ENCODE results near the gene CDKN2AIPNL. TPM values are rescaled to one million over a fixed set of nuclear protein-coding genes. Genes with fewer than 3 reads are reported as not detected.
"Not testable (repeated sequence)": the region's sequence is repeated elsewhere in the genome, so short reads cannot be mapped to it uniquely, and the experiment has no call there.

Gene CDKN2AIPNL
- total RNA-seq, 4 donors from 2014 or later, result 12.3 to 18.9 (median 15.1) TPM

GRCh38 chr5:134397196-134397595 lies 14.5 kb downstream of the CDKN2AIPNL start:
- WGBS, 2 donors, result 84 to 97% methylated on average over 2 of the region's 2 CpGs
- DNase-seq (ENCODE audit: low spot score in 2 of 2), result peak in 1 of 2 donors; percentile 46
- H3K4me3 ChIP-seq (ENCODE audit: low read depth, poor library complexity, severe bottlenecking), result no peak overlapping the region
- intact Hi-C loops (cut with DNase I; ENCODE audit: low total_unique reads), result no loop called here
- TF ChIP-seq CTCF (IDR thresholded peaks at IDR 0.05) (no peak), POLR2A (IDR thresholded peaks at IDR 0.05) (no peak)

- DNase-seq (ENCODE audit: low spot score in 2 of 2), result no peak
- WGBS, 2 donors, result 92% methylated on average over 4 of the region's 4 CpGs
- H3K4me3 ChIP-seq (ENCODE audit: low read depth, poor library complexity, severe bottlenecking), result no peak overlapping the region
- TF ChIP-seq POLR2A (IDR thresholded peaks at IDR 0.05) (no peak), CTCF (IDR thresholded peaks at IDR 0.05) (no peak)
- intact Hi-C loops (cut with DNase I; ENCODE audit: low total_unique reads), result no loop called here
Observed at GRCh38 chr5:134396274-134396673, 15.4 kb downstream of the CDKN2AIPNL start.

- peak in 1 of 2 donors; percentile 62 for DNase-seq (ENCODE audit: low spot score in 2 of 2)
- intact Hi-C loops (cut with DNase I; ENCODE audit: low total_unique reads), result no loop called here
- WGBS, 2 donors, result 92% methylated on average over 7 of the region's 7 CpGs
Observed at GRCh38 chr5:134394932-134395331, 16.7 kb downstream of the CDKN2AIPNL start.

GRCh38 chr5:134392301-134392700 lies 19.4 kb downstream of the CDKN2AIPNL start:
- intact Hi-C loops (cut with DNase I; ENCODE audit: low total_unique reads), result no loop called here

More at GRCh38 chr5:134394932-134395331, 16.7 kb downstream of the CDKN2AIPNL start:
- no peak for TF ChIP-seq CTCF (IDR thresholded peaks at IDR 0.05)
- H3K4me3 ChIP-seq (ENCODE audit: low read depth, poor library complexity, severe bottlenecking), result no peak overlapping the region

GRCh38 chr5:134387443-134387842 lies 24.2 kb downstream of the CDKN2AIPNL start:
- intact Hi-C loops (cut with DNase I; ENCODE audit: low total_unique reads), result no loop called here
- TF ChIP-seq CTCF (IDR thresholded peaks at IDR 0.05), result no peak
- no peak for TF ChIP-seq POLR2A (IDR thresholded peaks at IDR 0.05)
- 96 to 97% methylated on average over 1 of the region's 1 CpG for WGBS, 2 donors
- no peak for DNase-seq (ENCODE audit: low spot score in 2 of 2)
- no peak overlapping the region for H3K4me3 ChIP-seq (ENCODE audit: low read depth, poor library complexity, severe bottlenecking)

More at GRCh38 chr5:134392301-134392700, 19.4 kb downstream of the CDKN2AIPNL start:
- DNase-seq (ENCODE audit: low spot score in 2 of 2), result no peak
- H3K4me3 ChIP-seq (ENCODE audit: low read depth, poor library complexity, severe bottlenecking), result no peak overlapping the region
- TF ChIP-seq POLR2A (IDR thresholded peaks at IDR 0.05), result no peak
- TF ChIP-seq CTCF (IDR thresholded peaks at IDR 0.05), result no peak
- WGBS, 2 donors, result 84 to 85% methylated on average over 2 of the region's 2 CpGs

GRCh38 chr5:134383980-134384697 lies 27.5 kb downstream of the CDKN2AIPNL start:
- H3K4me3 ChIP-seq (ENCODE audit: low read depth, poor library complexity, severe bottlenecking), result no peak overlapping the region
- DNase-seq (ENCODE audit: low spot score in 2 of 2), result no peak
- intact Hi-C loops (cut with DNase I; ENCODE audit: low total_unique reads), result no loop called here
- WGBS, 2 donors, result 66% methylated on average over 4 of the region's 4 CpGs
- TF ChIP-seq CTCF (IDR thresholded peaks at IDR 0.05) (no peak), POLR2A (IDR thresholded peaks at IDR 0.05) (no peak)

GRCh38 chr5:134382204-134382603 lies 29.5 kb downstream of the CDKN2AIPNL start:
- intact Hi-C loops (cut with DNase I; ENCODE audit: low total_unique reads); H3K4me3 ChIP-seq (ENCODE audit: low read depth, poor library complexity, severe bottlenecking): not testable (repeated sequence)
- peak in 1 of 2 donors; percentile 20 for DNase-seq (ENCODE audit: low spot score in 2 of 2)
- 95 to 97% methylated on average over 2 of the region's 2 CpGs for WGBS, 2 donors
